HUES64 (cell line): ENCODE measurements around the gene TSPAN2.

ENCODE experiments used
- H3K27ac ChIP-seq: 2 replicates; pipeline ENCODE4 v1.7.0; 2013; ENCODE audit warnings: low read depth, low read length, inconsistent platforms
- H3K27me3 ChIP-seq: 2 replicates; pipeline ENCODE4 v1.6.1; 2013; ENCODE audit warnings: mild to moderate bottlenecking, low read length; ENCODE audit not compliant: insufficient read depth
- H3K36me3 ChIP-seq: 2 replicates; pipeline ENCODE4 v1.6.1; 2013; ENCODE audit warnings: mild to moderate bottlenecking, low read length; ENCODE audit not compliant: insufficient read depth
- H3K4me1 ChIP-seq: 2 replicates; pipeline ENCODE4 v1.6.1; 2013; ENCODE audit warnings: mild to moderate bottlenecking, low read length, moderate library complexity; ENCODE audit not compliant: insufficient read depth
- H3K4me3 ChIP-seq: 2 replicates; pipeline ENCODE4 v1.5.1; 2013; ENCODE audit warnings: mild to moderate bottlenecking, low read length, moderate library complexity
- H3K9ac ChIP-seq: 2 replicates; pipeline ENCODE4 v1.6.1; 2013; ENCODE audit warnings: mild to moderate bottlenecking, low read depth, low read length
- H3K9me3 ChIP-seq: 2 replicates; pipeline ENCODE4 v1.6.1; 2013; ENCODE audit warnings: low read depth, low read length; ENCODE audit not compliant: insufficient read depth
- WGBS: fragments of 150-250, 120-280 bp; methylation state at CpG from one replicate; pipeline ENCODE4 v1.1.7; 2013; ENCODE audit warnings: missing lambda C conversion rate; 5-methylcytosine and 5-hydroxymethylcytosine counted together

The TSPAN2 gene

GRCh38 chr1:115090540-115090939, 1.2 kb upstream of the TSPAN2 start:
- Histone ChIP-seq H3K36me3 (no peaks in the 10 kb centered on the region), H3K4me1 (peaks cover 18% of the 10 kb centered on the region), H3K9me3 (no peaks in the 10 kb centered on the region), H3K4me3 (peak overlapping the region; percentile 74), H3K27ac (no peak overlapping the region; the same call in 1 of the 2 replicates), H3K9ac (peak overlapping the region; percentile 90; the same call in 1 of the 2 replicates), H3K27me3 (peaks cover 11% of the 10 kb centered on the region; the same call in 1 of the 2 replicates)
- WGBS, result 57% methylated on average over 8 of the region's 8 CpGs

GRCh38 chr1:115090186-115090490, 835 bp upstream of the TSPAN2 start:
- no peak overlapping the region; the same call in 1 of the 2 replicates for H3K27ac ChIP-seq
- peaks cover 11% of the 10 kb centered on the region; the same call in 1 of the 2 replicates for H3K27me3 ChIP-seq
- no peaks in the 10 kb centered on the region for H3K9me3 ChIP-seq
- peak overlapping the region; percentile 90; the same call in 1 of the 2 replicates for H3K9ac ChIP-seq
- no peaks in the 10 kb centered on the region for H3K36me3 ChIP-seq
- peak overlapping the region; percentile 74 for H3K4me3 ChIP-seq
- WGBS, result 53% methylated on average over 2 of the region's 2 CpGs
- H3K4me1 ChIP-seq, result peaks cover 22% of the 10 kb centered on the region

- H3K36me3 ChIP-seq, result no peaks in the 10 kb centered on the region
- H3K4me3 ChIP-seq, result peak overlapping the region; percentile 74
- no peaks in the 10 kb centered on the region for H3K9me3 ChIP-seq
- H3K27ac ChIP-seq, result no peak overlapping the region
- H3K27me3 ChIP-seq, result peaks cover 11% of the 10 kb centered on the region; the same call in 1 of the 2 replicates
- WGBS, result 1% methylated on average over 25 of the region's 25 CpGs
- peaks cover 27% of the 10 kb centered on the region for H3K4me1 ChIP-seq
- peak overlapping the region; percentile 72 for H3K9ac ChIP-seq
Observed at GRCh38 chr1:115088871-115089419, 358 bp downstream of the TSPAN2 start.

GRCh38 chr1:115088115-115088778, 1.1 kb downstream of the TSPAN2 start:
- Histone ChIP-seq H3K9ac (peak overlapping the region; percentile 72; the same call in 1 of the 2 replicates), H3K27me3 (peaks cover 11% of the 10 kb centered on the region; the same call in 1 of the 2 replicates), H3K4me3 (peak overlapping the region; percentile 74), H3K27ac (no peak overlapping the region), H3K9me3 (no peaks in the 10 kb centered on the region), H3K4me1 (peaks cover 34% of the 10 kb centered on the region), H3K36me3 (no peaks in the 10 kb centered on the region)
- WGBS, result 93% methylated on average over 5 of the region's 5 CpGs

GRCh38 chr1:115086176-115086830, 3.0 kb downstream of the TSPAN2 start:
- Histone ChIP-seq H3K9me3 (no peaks in the 10 kb centered on the region), H3K27ac (no peak overlapping the region), H3K4me3 (no peak overlapping the region), H3K4me1 (peaks cover 42% of the 10 kb centered on the region), H3K9ac (no peak overlapping the region), H3K27me3 (peaks cover 11% of the 10 kb centered on the region; the same call in 1 of the 2 replicates), H3K36me3 (no peaks in the 10 kb centered on the region)
- WGBS, result 88% methylated on average over 8 of the region's 9 CpGs

GRCh38 chr1:115084902-115085511, 4.3 kb downstream of the TSPAN2 start:
- Histone ChIP-seq H3K27me3 (peaks cover 11% of the 10 kb centered on the region; the same call in 1 of the 2 replicates), H3K4me1 (peaks cover 33% of the 10 kb centered on the region), H3K36me3 (no peaks in the 10 kb centered on the region), H3K9me3 (no peaks in the 10 kb centered on the region), H3K27ac (no peak overlapping the region), H3K4me3 (no peak overlapping the region), H3K9ac (no peak overlapping the region)
- WGBS, result 87% methylated on average over 9 of the region's 9 CpGs

- Histone ChIP-seq H3K36me3 (no peaks in the 10 kb centered on the region), H3K9ac (no peak overlapping the region), H3K4me3 (no peak overlapping the region), H3K27me3 (0 out of 2 replicates have a peak, but pooled peaks cover 1% of the 10 kb centered on the region), H3K27ac (no peak overlapping the region), H3K9me3 (no peaks in the 10 kb centered on the region), H3K4me1 (peaks cover 26% of the 10 kb centered on the region)
- 89% methylated on average over 6 of the region's 6 CpGs for WGBS
Observed at GRCh38 chr1:115082949-115083348, 6.4 kb downstream of the TSPAN2 start.

- H3K4me3 ChIP-seq, result no peak overlapping the region
- no peak overlapping the region for H3K27ac ChIP-seq
- H3K27me3 ChIP-seq, result no peaks in the 10 kb centered on the region
- peaks cover 13% of the 10 kb centered on the region for H3K4me1 ChIP-seq
- no peaks in the 10 kb centered on the region for H3K9me3 ChIP-seq
- WGBS, result 93% methylated on average over 4 of the region's 4 CpGs
- H3K36me3 ChIP-seq, result no peaks in the 10 kb centered on the region
- no peak overlapping the region for H3K9ac ChIP-seq
Observed at GRCh38 chr1:115078708-115079107, 10.6 kb downstream of the TSPAN2 start.

- H3K9ac ChIP-seq, result no peak overlapping the region
- H3K4me3 ChIP-seq, result no peak overlapping the region
- 89% methylated on average over 1 of the region's 1 CpG for WGBS
Observed at GRCh38 chr1:115077984-115078330, 11.3 kb downstream of the TSPAN2 start.

GRCh38 chr1:115077286-115077983, 11.9 kb downstream of the TSPAN2 start:
- H3K27me3 ChIP-seq, result no peaks in the 10 kb centered on the region
- no peak overlapping the region for H3K27ac ChIP-seq
- H3K4me1 ChIP-seq, result 0 out of 2 replicates have a peak, but pooled peaks cover under 1% of the 10 kb centered on the region
- no peaks in the 10 kb centered on the region for H3K9me3 ChIP-seq
- 88% methylated on average over 5 of the region's 5 CpGs for WGBS
- H3K9ac ChIP-seq, result no peak overlapping the region
- H3K4me3 ChIP-seq, result no peak overlapping the region
- no peaks in the 10 kb centered on the region for H3K36me3 ChIP-seq

More at GRCh38 chr1:115077984-115078330, 11.3 kb downstream of the TSPAN2 start:
- Histone ChIP-seq H3K27ac (no peak overlapping the region), H3K4me1 (peaks cover 5% of the 10 kb centered on the region; the same call in 1 of the 2 replicates), H3K36me3 (no peaks in the 10 kb centered on the region), H3K9me3 (no peaks in the 10 kb centered on the region), H3K27me3 (no peaks in the 10 kb centered on the region)
